SIG-M5 treated with dmso at 0.1 percent for 504 hours (cell line): Measurements from ENCODE around the gene TTYH3.
"Not testable (repeated sequence)": the region's sequence is repeated elsewhere in the genome, so short reads cannot be mapped to it uniquely, and the experiment has no call there.

Source experiments
- DNase-seq: peaks from one replicate; lab custom pipeline; 2025; ENCODE audit not compliant: unreplicated experiment; lab: John Stamatoyannopoulos, UW

The TTYH3 gene

GRCh38 chr7:2631946-2632732, at the start of gene TTYH3:
TSS of gene TTYH3 (plus strand) at chr7:2631986. CDS start at chr7:2632156, 170 bp downstream.
- no peak for DNase-seq

GRCh38 chr7:2582006-2582735, 49.6 kb upstream of the TTYH3 start:
- DNase-seq: no peak

- DNase-seq: no peak
Observed at GRCh38 chr7:2583798-2584580, 47.8 kb upstream of the TTYH3 start.

GRCh38 chr7:2585446-2585845, 46.3 kb upstream of the TTYH3 start:
- no peak for DNase-seq

- DNase-seq: no peak
Observed at GRCh38 chr7:2586326-2587020, 45.3 kb upstream of the TTYH3 start.

GRCh38 chr7:2587134-2587533, 44.7 kb upstream of the TTYH3 start:
- no peak for DNase-seq

GRCh38 chr7:2587778-2588177, 44.0 kb upstream of the TTYH3 start:
- no peak for DNase-seq

- DNase-seq: no peak
Observed at GRCh38 chr7:2589341-2589740, 42.4 kb upstream of the TTYH3 start.

GRCh38 chr7:2589941-2590340, 41.8 kb upstream of the TTYH3 start:
- not testable (repeated sequence) for DNase-seq

- DNase-seq: no peak
Observed at GRCh38 chr7:2592375-2592865, 39.4 kb upstream of the TTYH3 start.

- no peak for DNase-seq
Observed at GRCh38 chr7:2593036-2593727, 38.6 kb upstream of the TTYH3 start.

GRCh38 chr7:2594599-2594998, 37.2 kb upstream of the TTYH3 start:
- no peak for DNase-seq

- no peak for DNase-seq
Observed at GRCh38 chr7:2595258-2595860, 36.4 kb upstream of the TTYH3 start.

- DNase-seq: no peak
Observed at GRCh38 chr7:2596464-2597272, 35.1 kb upstream of the TTYH3 start.

- DNase-seq: no peak
Observed at GRCh38 chr7:2597273-2597640, 34.5 kb upstream of the TTYH3 start.

- DNase-seq: no peak
Observed at GRCh38 chr7:2598154-2598823, 33.5 kb upstream of the TTYH3 start.

- DNase-seq: no peak
Observed at GRCh38 chr7:2601065-2601464, 30.7 kb upstream of the TTYH3 start.

GRCh38 chr7:2601907-2602306, 29.9 kb upstream of the TTYH3 start:
- no peak for DNase-seq
